NCI-H2227 treated with DMSO at 0.1 percent for 48 hours (cell line): ENCODE data around the gene SLC24A4.
A peak's percentile ranks its signal among the peaks of the same experiment; 100 is the strongest.

Experiments
- DNase-seq: peaks from one replicate; lab custom pipeline; 2025; lab: John Stamatoyannopoulos, UW

Gene SLC24A4

GRCh38 chr14:92546347-92547053 lies 223.5 kb downstream of the SLC24A4 start:
- no peak for DNase-seq

GRCh38 chr14:92549105-92549858 lies 226.3 kb downstream of the SLC24A4 start:
- DNase-seq, result no peak

- DNase-seq, result peak; percentile 5
These were observed 226.9 kb downstream of the SLC24A4 start for GRCh38 chr14:92549859-92550230.
